ENCODE data around the gene GALNT17.

Gene GALNT17

DNA sequence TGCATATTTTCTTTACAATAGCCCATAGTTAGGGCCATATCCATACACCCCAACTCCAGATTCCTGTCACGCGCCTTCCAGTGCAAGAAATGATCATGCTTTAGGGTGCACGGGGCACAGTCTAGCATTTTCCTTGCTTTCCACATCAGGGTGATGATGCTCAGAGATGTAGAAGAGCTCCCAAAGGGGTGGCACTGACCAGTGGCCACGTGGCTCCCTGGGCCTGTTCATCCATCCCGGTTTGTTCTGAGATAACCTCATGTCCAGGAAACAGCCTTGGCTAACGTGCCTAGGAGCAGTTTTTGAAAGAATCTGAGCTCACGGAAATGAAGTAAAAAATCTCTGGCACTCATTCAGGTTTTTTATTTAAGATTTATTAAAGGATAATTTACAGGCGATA is 139.3 kb downstream of the GALNT17 start:
- no peak overlapping the region for H3K4me3 ChIP-seq (ENCODE audit: low read depth, low read length)
- DNase-seq (ENCODE audit: low read depth), result no peak
- TF ChIP-seq, protein P1, sequence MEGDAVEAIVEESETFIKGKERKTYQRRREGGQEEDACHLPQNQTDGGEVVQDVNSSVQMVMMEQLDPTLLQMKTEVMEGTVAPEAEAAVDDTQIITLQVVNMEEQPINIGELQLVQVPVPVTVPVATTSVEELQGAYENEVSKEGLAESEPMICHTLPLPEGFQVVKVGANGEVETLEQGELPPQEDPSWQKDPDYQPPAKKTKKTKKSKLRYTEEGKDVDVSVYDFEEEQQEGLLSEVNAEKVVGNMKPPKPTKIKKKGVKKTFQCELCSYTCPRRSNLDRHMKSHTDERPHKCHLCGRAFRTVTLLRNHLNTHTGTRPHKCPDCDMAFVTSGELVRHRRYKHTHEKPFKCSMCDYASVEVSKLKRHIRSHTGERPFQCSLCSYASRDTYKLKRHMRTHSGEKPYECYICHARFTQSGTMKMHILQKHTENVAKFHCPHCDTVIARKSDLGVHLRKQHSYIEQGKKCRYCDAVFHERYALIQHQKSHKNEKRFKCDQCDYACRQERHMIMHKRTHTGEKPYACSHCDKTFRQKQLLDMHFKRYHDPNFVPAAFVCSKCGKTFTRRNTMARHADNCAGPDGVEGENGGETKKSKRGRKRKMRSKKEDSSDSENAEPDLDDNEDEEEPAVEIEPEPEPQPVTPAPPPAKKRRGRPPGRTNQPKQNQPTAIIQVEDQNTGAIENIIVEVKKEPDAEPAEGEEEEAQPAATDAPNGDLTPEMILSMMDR (IDR thresholded peaks at IDR 0.05; ENCODE audit: control insufficient read depth, extremely low read depth, insufficient read depth), result no peak

DNA sequence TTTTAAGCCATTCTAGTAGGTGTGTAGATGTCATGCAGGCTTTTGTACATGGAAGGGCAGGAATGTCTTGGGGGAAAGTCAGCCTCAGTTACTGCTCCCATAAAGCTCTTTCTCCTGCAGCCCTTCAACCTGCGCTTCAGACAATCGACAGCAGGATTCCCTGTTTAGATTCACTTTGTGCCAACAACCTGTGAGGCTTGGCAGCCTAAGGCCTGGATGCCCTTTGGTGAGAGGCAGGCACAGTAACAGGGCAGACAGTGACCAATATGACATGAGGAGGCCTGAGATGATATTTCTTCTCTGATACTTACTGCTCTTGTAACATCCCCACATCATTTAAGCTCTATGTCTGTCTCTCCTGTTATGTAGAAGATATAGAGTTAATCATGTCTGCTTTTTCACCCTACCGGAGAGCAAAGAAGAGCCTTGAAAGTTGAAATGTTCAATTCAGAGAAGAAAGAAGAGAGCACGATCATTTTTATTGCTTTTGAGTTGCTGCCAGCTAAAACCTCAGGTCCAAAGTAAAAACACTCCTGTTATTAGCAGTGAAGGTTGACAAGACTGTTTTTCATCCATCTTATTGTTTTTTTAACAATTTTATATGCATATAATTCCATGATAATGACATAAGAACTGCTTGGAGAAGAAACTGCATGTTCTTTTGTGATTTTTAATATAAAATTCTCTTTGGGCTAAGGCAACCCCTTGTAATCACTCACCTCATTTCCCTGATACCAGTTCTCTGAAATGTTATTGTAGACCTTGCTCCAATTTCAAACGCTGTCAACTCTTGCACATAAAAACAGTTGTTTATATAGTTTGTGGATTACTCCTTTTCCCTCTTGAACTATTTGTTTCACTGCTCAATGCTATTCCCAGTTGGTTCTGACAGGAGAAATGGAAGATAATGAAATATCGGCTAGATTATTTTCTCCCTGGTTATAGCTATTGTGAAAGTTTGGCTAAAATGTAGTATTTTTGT is 140.9 kb downstream of the GALNT17 start:
- DNase-seq (ENCODE audit: low read depth), result no peak
- no peak overlapping the region for H3K4me3 ChIP-seq (ENCODE audit: low read depth, low read length)
- TF ChIP-seq, protein P1 (IDR thresholded peaks at IDR 0.05; ENCODE audit: control insufficient read depth, extremely low read depth, insufficient read depth), result no peak

DNA sequence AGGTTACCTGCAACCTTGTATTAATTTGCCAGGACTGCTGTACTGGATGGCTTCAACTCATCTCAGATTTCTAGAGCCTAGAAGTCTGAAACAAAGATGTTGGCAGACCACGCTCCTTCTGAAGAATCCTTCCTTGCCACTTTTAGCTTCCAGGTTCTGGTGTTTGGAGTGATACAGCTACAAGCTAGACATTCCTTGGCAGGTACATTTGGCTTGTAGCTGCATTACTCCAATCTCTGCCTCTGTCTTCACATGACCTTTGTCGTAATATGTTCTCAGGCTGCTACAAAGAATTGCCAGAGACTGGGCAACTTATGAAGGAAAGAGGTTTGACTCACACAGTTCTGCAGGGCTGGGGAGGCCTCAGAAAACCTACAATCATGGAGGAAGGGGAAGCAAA is 146.3 kb downstream of the GALNT17 start:
- H3K4me3 ChIP-seq (ENCODE audit: low read depth, low read length), result no peak overlapping the region
- no peak for DNase-seq (ENCODE audit: low read depth)
- TF ChIP-seq, protein P1 (IDR thresholded peaks at IDR 0.05; ENCODE audit: control insufficient read depth, extremely low read depth, insufficient read depth), result no peak

DNA sequence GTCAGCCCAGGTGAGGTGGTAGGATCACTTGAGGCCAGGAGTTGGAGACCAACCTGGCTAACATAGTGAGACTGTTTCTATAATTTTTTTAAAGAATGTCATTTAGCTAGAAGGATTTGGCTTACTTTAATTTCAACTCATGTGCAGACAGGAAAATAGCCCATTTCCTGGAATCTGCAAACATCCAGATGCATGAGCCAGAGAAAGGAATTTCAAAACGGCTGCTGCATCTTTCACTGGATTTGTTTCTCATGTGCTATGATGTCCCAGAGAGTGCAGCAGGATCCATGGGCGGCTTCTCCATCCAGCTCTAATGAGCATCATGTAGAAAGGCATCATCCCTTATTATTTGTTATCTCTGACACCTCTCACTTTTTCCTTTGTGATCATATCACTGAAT is 149.3 kb downstream of the GALNT17 start:
- TF ChIP-seq, protein P1 (IDR thresholded peaks at IDR 0.05; ENCODE audit: control insufficient read depth, extremely low read depth, insufficient read depth), result no peak
- no peak overlapping the region for H3K4me3 ChIP-seq (ENCODE audit: low read depth, low read length)
- DNase-seq (ENCODE audit: low read depth), result no peak

DNA sequence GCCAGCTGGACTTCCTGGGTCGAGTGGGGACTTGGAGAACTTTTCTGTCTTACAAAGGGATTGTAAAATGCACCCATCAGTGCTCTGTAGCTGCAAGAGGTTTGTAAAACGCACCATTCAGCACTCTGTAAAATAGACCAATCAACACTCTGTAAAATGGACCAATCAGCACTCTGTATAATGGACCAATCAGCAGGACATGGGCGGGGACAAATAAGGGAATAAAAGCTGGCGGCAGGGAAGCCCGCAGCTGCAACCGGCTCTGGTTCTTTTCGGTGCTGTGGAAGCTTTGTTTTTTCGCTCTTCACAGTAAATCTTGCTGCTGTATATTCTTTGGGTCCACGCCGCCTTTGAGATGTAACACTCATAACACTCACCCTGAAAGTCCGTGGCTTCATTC is 151.9 kb downstream of the GALNT17 start:
- DNase-seq (ENCODE audit: low read depth), result no peak
- H3K4me3 ChIP-seq (ENCODE audit: low read depth, low read length), result no peak overlapping the region
- TF ChIP-seq, protein P1 (IDR thresholded peaks at IDR 0.05; ENCODE audit: control insufficient read depth, extremely low read depth, insufficient read depth), result no peak

DNA sequence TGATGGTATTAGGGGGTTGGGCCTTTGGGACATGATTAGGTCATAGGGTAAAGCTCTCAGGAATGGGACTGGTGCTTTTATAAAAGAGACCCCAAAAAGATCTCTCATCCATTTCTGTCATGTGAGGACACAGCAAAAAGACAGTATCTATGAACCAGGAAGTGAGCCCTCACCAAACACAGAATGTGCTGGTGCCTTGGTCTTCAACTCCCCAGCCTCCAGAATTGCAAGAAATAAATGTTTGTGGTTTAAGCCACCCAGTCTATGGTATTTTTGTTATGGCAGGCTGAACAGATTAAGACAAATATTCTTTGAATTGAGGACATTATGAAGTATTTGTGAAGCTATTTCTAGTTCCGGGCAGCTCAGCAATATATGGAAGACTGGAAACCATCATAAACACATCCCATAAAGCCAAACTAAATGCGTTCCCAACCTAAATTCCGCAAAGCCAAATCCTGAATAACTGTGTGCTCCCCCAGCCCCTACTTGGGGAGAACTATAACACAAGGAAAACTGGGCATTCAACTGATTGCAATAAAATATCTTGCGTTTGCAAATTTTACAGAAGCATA is 153.7 kb downstream of the GALNT17 start:
- TF ChIP-seq, protein P1 (IDR thresholded peaks at IDR 0.05; ENCODE audit: control insufficient read depth, extremely low read depth, insufficient read depth), result no peak
- H3K4me3 ChIP-seq (ENCODE audit: low read depth, low read length), result no peak overlapping the region
- DNase-seq (ENCODE audit: low read depth), result no peak

Data from LNCaP clone FGC (cell line).